Measurements from ENCODE around the gene NTHL1. TPM values are rescaled to one million over a fixed set of nuclear protein-coding genes. Genes with fewer than 3 reads are reported as not detected.

Gene NTHL1
- total RNA-seq, 1 experiment from 2014 or later: 93.3 TPM

DNA sequence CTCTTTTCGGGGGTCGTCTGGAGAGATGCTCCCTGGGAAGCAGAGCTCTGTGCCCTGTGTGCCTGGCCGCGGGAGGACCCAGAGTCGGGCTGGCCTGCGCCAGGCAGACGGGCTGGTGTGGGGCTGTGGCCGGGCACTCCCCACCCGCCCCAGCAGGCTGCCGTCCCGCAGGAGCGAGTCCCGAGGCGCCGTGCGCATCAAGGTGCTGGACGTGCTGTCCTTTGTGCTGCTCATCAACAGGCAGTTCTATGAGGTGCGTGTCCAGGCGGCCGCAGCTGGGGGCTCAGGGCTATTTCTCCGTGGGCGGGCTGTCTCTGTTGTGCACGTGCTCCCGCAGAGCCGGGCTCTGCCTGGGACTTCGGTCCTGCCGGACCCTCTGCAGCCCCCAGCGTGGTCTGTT is 15.2 kb upstream of the NTHL1 start:
- Mint-ChIP-seq H3K27ac (no peak overlapping the region), H3K9me3 (no peaks in the 10 kb centered on the region), H3K27me3 (ENCODE audit: low read depth) (no peaks in the 10 kb centered on the region), H3K4me3 (no peak overlapping the region), H3K36me3 (peaks cover 8% of the 10 kb centered on the region), H3K4me1 (no peaks in the 10 kb centered on the region)
- ChIA-PET POLR2A (no interaction called here), CTCF (interaction anchor here (0.7 to 1.5 kb wide), 4 partner anchors 40 to 78 kb away, joined by 3 to 5 read pairs (median 4); no protein-coding TSS in a partner anchor)
- ATAC-seq (no peak), DNase-seq (ENCODE audit: low spot score) (no peak)
- no peak for TF ChIP-seq JAZF1 (CRISPR knock-in tag; IDR thresholded peaks at IDR 0.05)
- TF ChIP-seq, protein P1, sequence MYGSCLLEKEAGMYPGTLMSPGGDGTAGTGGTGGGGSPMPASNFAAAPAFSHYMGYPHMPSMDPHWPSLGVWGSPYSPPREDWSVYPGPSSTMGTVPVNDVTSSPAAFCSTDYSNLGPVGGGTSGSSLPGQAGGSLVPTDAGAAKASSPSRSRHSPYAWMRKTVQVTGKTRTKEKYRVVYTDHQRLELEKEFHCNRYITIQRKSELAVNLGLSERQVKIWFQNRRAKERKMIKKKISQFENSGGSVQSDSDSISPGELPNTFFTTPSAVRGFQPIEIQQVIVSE (CRISPR knock-in tag; IDR thresholded peaks at IDR 0.05; ENCODE audit: borderline replicate concordance): no peak
- no peak for TF ChIP-seq TP53 (CRISPR knock-in tag; IDR thresholded peaks at IDR 0.05)
- no peak for TF ChIP-seq CREM (CRISPR knock-in tag; IDR thresholded peaks at IDR 0.05)
- TF ChIP-seq, protein P2, sequence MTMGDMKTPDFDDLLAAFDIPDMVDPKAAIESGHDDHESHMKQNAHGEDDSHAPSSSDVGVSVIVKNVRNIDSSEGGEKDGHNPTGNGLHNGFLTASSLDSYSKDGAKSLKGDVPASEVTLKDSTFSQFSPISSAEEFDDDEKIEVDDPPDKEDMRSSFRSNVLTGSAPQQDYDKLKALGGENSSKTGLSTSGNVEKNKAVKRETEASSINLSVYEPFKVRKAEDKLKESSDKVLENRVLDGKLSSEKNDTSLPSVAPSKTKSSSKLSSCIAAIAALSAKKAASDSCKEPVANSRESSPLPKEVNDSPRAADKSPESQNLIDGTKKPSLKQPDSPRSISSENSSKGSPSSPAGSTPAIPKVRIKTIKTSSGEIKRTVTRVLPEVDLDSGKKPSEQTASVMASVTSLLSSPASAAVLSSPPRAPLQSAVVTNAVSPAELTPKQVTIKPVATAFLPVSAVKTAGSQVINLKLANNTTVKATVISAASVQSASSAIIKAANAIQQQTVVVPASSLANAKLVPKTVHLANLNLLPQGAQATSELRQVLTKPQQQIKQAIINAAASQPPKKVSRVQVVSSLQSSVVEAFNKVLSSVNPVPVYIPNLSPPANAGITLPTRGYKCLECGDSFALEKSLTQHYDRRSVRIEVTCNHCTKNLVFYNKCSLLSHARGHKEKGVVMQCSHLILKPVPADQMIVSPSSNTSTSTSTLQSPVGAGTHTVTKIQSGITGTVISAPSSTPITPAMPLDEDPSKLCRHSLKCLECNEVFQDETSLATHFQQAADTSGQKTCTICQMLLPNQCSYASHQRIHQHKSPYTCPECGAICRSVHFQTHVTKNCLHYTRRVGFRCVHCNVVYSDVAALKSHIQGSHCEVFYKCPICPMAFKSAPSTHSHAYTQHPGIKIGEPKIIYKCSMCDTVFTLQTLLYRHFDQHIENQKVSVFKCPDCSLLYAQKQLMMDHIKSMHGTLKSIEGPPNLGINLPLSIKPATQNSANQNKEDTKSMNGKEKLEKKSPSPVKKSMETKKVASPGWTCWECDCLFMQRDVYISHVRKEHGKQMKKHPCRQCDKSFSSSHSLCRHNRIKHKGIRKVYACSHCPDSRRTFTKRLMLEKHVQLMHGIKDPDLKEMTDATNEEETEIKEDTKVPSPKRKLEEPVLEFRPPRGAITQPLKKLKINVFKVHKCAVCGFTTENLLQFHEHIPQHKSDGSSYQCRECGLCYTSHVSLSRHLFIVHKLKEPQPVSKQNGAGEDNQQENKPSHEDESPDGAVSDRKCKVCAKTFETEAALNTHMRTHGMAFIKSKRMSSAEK (CRISPR knock-in tag; IDR thresholded peaks at IDR 0.05; ENCODE audit: borderline replicate concordance): no peak
- TF ChIP-seq OVOL2 (CRISPR knock-in tag; IDR thresholded peaks at IDR 0.05; ENCODE audit: borderline replicate concordance): no peak
- no peak for TF ChIP-seq MXD4 (CRISPR knock-in tag; IDR thresholded peaks at IDR 0.05; ENCODE audit: borderline replicate concordance)
- TF ChIP-seq NR3C1 (CRISPR knock-in tag; conservative IDR thresholded peaks at IDR 0.05; ENCODE audit: low read depth): no peak
- TF ChIP-seq, protein P3, sequence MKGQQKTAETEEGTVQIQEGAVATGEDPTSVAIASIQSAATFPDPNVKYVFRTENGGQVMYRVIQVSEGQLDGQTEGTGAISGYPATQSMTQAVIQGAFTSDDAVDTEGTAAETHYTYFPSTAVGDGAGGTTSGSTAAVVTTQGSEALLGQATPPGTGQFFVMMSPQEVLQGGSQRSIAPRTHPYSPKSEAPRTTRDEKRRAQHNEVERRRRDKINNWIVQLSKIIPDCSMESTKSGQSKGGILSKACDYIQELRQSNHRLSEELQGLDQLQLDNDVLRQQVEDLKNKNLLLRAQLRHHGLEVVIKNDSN (CRISPR knock-in tag; IDR thresholded peaks at IDR 0.05): no peak
- no peak for TF ChIP-seq ZNF219 (CRISPR knock-in tag; IDR thresholded peaks at IDR 0.05; ENCODE audit: borderline replicate concordance)
- TF ChIP-seq, protein P4, sequence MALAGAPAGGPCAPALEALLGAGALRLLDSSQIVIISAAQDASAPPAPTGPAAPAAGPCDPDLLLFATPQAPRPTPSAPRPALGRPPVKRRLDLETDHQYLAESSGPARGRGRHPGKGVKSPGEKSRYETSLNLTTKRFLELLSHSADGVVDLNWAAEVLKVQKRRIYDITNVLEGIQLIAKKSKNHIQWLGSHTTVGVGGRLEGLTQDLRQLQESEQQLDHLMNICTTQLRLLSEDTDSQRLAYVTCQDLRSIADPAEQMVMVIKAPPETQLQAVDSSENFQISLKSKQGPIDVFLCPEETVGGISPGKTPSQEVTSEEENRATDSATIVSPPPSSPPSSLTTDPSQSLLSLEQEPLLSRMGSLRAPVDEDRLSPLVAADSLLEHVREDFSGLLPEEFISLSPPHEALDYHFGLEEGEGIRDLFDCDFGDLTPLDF (CRISPR knock-in tag; IDR thresholded peaks at IDR 0.05): no peak
- TF ChIP-seq EMX1 (CRISPR knock-in tag; IDR thresholded peaks at IDR 0.05): no peak
- TF ChIP-seq JUN (CRISPR knock-in tag; IDR thresholded peaks at IDR 0.05): no peak
- TF ChIP-seq, protein P5, sequence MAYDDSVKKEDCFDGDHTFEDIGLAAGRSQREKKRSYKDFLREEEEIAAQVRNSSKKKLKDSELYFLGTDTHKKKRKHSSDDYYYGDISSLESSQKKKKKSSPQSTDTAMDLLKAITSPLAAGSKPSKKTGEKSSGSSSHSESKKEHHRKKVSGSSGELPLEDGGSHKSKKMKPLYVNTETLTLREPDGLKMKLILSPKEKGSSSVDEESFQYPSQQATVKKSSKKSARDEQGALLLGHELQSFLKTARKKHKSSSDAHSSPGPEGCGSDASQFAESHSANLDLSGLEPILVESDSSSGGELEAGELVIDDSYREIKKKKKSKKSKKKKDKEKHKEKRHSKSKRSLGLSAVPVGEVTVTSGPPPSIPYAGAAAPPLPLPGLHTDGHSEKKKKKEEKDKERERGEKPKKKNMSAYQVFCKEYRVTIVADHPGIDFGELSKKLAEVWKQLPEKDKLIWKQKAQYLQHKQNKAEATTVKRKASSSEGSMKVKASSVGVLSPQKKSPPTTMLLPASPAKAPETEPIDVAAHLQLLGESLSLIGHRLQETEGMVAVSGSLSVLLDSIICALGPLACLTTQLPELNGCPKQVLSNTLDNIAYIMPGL (CRISPR knock-in tag; IDR thresholded peaks at IDR 0.05): no peak
- TF ChIP-seq, protein P6, sequence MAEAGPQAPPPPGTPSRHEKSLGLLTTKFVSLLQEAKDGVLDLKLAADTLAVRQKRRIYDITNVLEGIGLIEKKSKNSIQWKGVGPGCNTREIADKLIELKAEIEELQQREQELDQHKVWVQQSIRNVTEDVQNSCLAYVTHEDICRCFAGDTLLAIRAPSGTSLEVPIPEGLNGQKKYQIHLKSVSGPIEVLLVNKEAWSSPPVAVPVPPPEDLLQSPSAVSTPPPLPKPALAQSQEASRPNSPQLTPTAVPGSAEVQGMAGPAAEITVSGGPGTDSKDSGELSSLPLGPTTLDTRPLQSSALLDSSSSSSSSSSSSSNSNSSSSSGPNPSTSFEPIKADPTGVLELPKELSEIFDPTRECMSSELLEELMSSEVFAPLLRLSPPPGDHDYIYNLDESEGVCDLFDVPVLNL (CRISPR knock-in tag; IDR thresholded peaks at IDR 0.05; ENCODE audit: borderline replicate concordance, low read depth): no peak
- TF ChIP-seq ZNF232 (CRISPR knock-in tag; IDR thresholded peaks at IDR 0.05): no peak
- no peak for TF ChIP-seq FOXP1 (CRISPR knock-in tag; IDR thresholded peaks at IDR 0.05; ENCODE audit: borderline replicate concordance)
- TF ChIP-seq, protein P7, sequence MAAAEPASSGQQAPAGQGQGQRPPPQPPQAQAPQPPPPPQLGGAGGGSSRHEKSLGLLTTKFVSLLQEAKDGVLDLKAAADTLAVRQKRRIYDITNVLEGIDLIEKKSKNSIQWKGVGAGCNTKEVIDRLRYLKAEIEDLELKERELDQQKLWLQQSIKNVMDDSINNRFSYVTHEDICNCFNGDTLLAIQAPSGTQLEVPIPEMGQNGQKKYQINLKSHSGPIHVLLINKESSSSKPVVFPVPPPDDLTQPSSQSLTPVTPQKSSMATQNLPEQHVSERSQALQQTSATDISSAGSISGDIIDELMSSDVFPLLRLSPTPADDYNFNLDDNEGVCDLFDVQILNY (CRISPR knock-in tag; IDR thresholded peaks at IDR 0.05): no peak
